Liver (tissue), 9 donors: Measurements from ENCODE around the gene CFI. TPM values are rescaled to one million over a fixed set of nuclear protein-coding genes. Genes with fewer than 3 reads are reported as not detected.
"Not testable (repeated sequence)": the region's sequence is repeated elsewhere in the genome, so short reads cannot be mapped to it uniquely, and the experiment has no call there.

ENCODE experiments used
- DNase-seq: peaks from one replicate; pipeline ENCODE4 v3.0.0-alpha.2; 2017; ENCODE audit warnings: low spot score
- H3K27ac ChIP-seq, 2 donors: one replicate each; pipeline ENCODE4 v1.7.0; 2013; ENCODE audit warnings: inconsistent platforms in 2 of 2, low read length in 2 of 2, control low read depth in 1 of 2, low read depth in 1 of 2, mild to moderate bottlenecking in 1 of 2
- H3K27me3 ChIP-seq, 4 donors: one replicate each; pipeline versions ENCODE4 v1.6.1 to v1.7.0; 2013; ENCODE audit warnings: low read length in 3 of 4, inconsistent platforms in 1 of 4, mild to moderate bottlenecking in 1 of 4, moderate library complexity in 1 of 4; ENCODE audit not compliant: control insufficient read depth in 4 of 4, insufficient read depth in 4 of 4
- H3K36me3 ChIP-seq, 4 donors: one replicate each; pipeline versions ENCODE4 v1.6.1 to v1.7.0; 2013; ENCODE audit warnings: low read length in 3 of 4, mild to moderate bottlenecking in 3 of 4, low read depth in 1 of 4, moderate library complexity in 1 of 4; ENCODE audit not compliant: control insufficient read depth in 4 of 4, insufficient read depth in 3 of 4
- H3K4me1 ChIP-seq, 4 donors: one replicate each; pipeline versions ENCODE4 v1.6.1 to v1.7.0; 2013; ENCODE audit warnings: low read length in 3 of 4, mild to moderate bottlenecking in 3 of 4, moderate library complexity in 1 of 4; ENCODE audit not compliant: control insufficient read depth in 4 of 4, insufficient read depth in 4 of 4
- H3K4me3 ChIP-seq, 3 donors: one replicate each; pipeline versions ENCODE4 v1.6.1 to v1.7.0; 2013; ENCODE audit warnings: low read length in 3 of 3, control low read depth in 1 of 3, low read depth in 1 of 3, mild to moderate bottlenecking in 1 of 3
- H3K9ac ChIP-seq, 2 donors: one replicate each; pipeline ENCODE4 v1.7.0; 2013; ENCODE audit warnings: low read length in 2 of 2, mild to moderate bottlenecking in 2 of 2, moderate library complexity in 2 of 2, control low read depth in 1 of 2, low read depth in 1 of 2
- H3K9me3 ChIP-seq, 4 donors: one replicate each; pipeline versions ENCODE4 v1.6.1 to v1.7.0; 2013; ENCODE audit warnings: low read length in 3 of 4; ENCODE audit not compliant: control insufficient read depth in 4 of 4
- ATF3 ChIP-seq: IDR thresholded peaks from 2 replicates; pipeline ENCODE4 v1.6.1; 2016; ENCODE audit warnings: antibody characterized with exemption
- EGR1 ChIP-seq, 2 donors: IDR thresholded peaks; 2 replicates each; pipeline ENCODE4 v1.6.1; 2016 to 2018; ENCODE audit warnings: antibody characterized with exemption in 2 of 2, low read depth in 2 of 2
- FOXA2 ChIP-seq: IDR thresholded peaks from 2 replicates; pipeline ENCODE4 v1.6.1; 2016; ENCODE audit warnings: antibody characterized with exemption
- GABPA ChIP-seq, 2 donors: IDR thresholded peaks in 1 of 2; conservative IDR thresholded peaks in 1 of 2; 2 replicates each; pipeline ENCODE4 v1.6.1; 2016; ENCODE audit warnings: antibody characterized with exemption in 2 of 2, mild to moderate bottlenecking in 1 of 2, moderate library complexity in 1 of 2
- HNF4A ChIP-seq, 2 donors: conservative IDR thresholded peaks; 2 replicates each; pipeline ENCODE4 v1.6.1; 2016; ENCODE audit warnings: antibody characterized with exemption in 2 of 2, mild to moderate bottlenecking in 2 of 2
- MAX ChIP-seq: IDR thresholded peaks from 2 replicates; pipeline ENCODE4 v1.6.1; 2016; ENCODE audit warnings: antibody characterized with exemption
- NR2F2 ChIP-seq: IDR thresholded peaks from 2 replicates; pipeline ENCODE4 v1.6.1; 2016; ENCODE audit warnings: antibody characterized with exemption
- RAD21 ChIP-seq, 2 donors: IDR thresholded peaks; 2 replicates each; pipeline ENCODE4 v1.6.1; 2016; ENCODE audit warnings: antibody characterized with exemption in 2 of 2, mild to moderate bottlenecking in 2 of 2
- REST ChIP-seq: IDR thresholded peaks from 2 replicates; pipeline ENCODE4 v1.6.1; 2016; ENCODE audit warnings: antibody characterized with exemption, mild to moderate bottlenecking
- RXRA ChIP-seq, 2 donors: IDR thresholded peaks; 2 replicates each; pipeline ENCODE4 v1.6.1; 2017 to 2018; ENCODE audit warnings: antibody characterized with exemption in 2 of 2, mild to moderate bottlenecking in 1 of 2
- SP1 ChIP-seq: IDR thresholded peaks from 2 replicates; pipeline ENCODE4 v1.6.1; 2018; ENCODE audit warnings: antibody characterized with exemption, mild to moderate bottlenecking
- TAF1 ChIP-seq: conservative IDR thresholded peaks from 2 replicates; pipeline ENCODE4 v1.6.1; 2016; ENCODE audit warnings: antibody characterized with exemption, mild to moderate bottlenecking
- ZBTB33 ChIP-seq: IDR thresholded peaks from 2 replicates; pipeline ENCODE4 v1.6.1; 2016; ENCODE audit warnings: antibody characterized with exemption
- WGBS: extraction: QIAGEN DNeasy Blood & Tissue Kit; methylation state at CpG from one replicate; pipeline ENCODE4 v1.1.7; 2013; 5-methylcytosine and 5-hydroxymethylcytosine counted together
- polyA plus RNA-seq, 2 donors: library from polyadenylated mRNA; stranded (reverse) in 1 of 2; unstranded in 1 of 2; fragments of 200-250 nt in 1 of 2; fragments of >200 nt in 1 of 2; fragmentation: Nextera tagmentation in 1 of 2; extraction: Ambion mirVana in 1 of 2; gene quantifications; one replicate each; pipeline versions ENCODE4 v1.2.1 to v1.2.3, GENCODE V29; 2013 to 2015
- total RNA-seq, 2 donors: library from RNA; depleted of rRNA; stranded (reverse); fragments of >200 nt; gene quantifications; one replicate each; pipeline ENCODE4 v1.2.3, GENCODE V29; 2014
- donor health status: healthy.
- donor health status: healthy.
- donor health status: healthy.
- donor health status: healthy.
- donor health status: healthy.

The CFI gene
- total and polyA plus RNA-seq, 4 donors, result 232 to 598 (median 500) TPM

GRCh38 chr4:109787807-109788206, 14.0 kb downstream of the CFI start:
- Histone ChIP-seq H3K9ac (no peak overlapping the region), H3K36me3 (peaks cover 0 to 8% (median 0%) of the 10 kb centered on the region in 4 donors), H3K4me3 (no peak overlapping the region), H3K4me1 (no peaks in the 10 kb centered on the region), H3K27me3 (no peaks in the 10 kb centered on the region), H3K9me3 (peaks cover 0 to 7% (median under 1%) of the 10 kb centered on the region in 4 donors), H3K27ac (no peak overlapping the region)
- no peak for TF ChIP-seq GABPA (IDR thresholded peaks at IDR 0.05 in 1 of 2, conservative IDR thresholded peaks at IDR 0.05 in 1 of 2)
- TF ChIP-seq REST, result no peak
- TF ChIP-seq TAF1, result no peak
- TF ChIP-seq FOXA2, result no peak
- no peak for TF ChIP-seq HNF4A (conservative IDR thresholded peaks at IDR 0.05)
- DNase-seq, result no peak
- 98% methylated on average over 1 of the region's 1 CpG for WGBS

- no peaks in the 10 kb centered on the region for H3K4me1 ChIP-seq
- no peak overlapping the region for H3K9ac ChIP-seq
- no peak overlapping the region for H3K4me3 ChIP-seq
- H3K27me3 ChIP-seq, result no peaks in the 10 kb centered on the region
- WGBS, result 82% methylated on average over 1 of the region's 1 CpG
- TF ChIP-seq NR2F2 (no peak), REST (no peak), SP1 (no peak), TAF1 (no peak), RAD21 (IDR thresholded peaks at IDR 0.05) (no peak), MAX (no peak), ZBTB33 (no peak), EGR1 (IDR thresholded peaks at IDR 0.05; ENCODE audit: low read depth in 2 of 2) (no peak), ATF3 (no peak), RXRA (IDR thresholded peaks at IDR 0.05) (no peak)
- no peak for DNase-seq
- no peak overlapping the region for H3K27ac ChIP-seq
- peaks cover 0 to 8% (median 0%) of the 10 kb centered on the region in 4 donors for H3K36me3 ChIP-seq
- peaks cover 0 to 7% (median under 1%) of the 10 kb centered on the region in 4 donors for H3K9me3 ChIP-seq
Observed at GRCh38 chr4:109786846-109787245, 15.0 kb downstream of the CFI start.

- H3K4me3 ChIP-seq, H3K9ac ChIP-seq, H3K27me3 ChIP-seq, H3K4me1 ChIP-seq, DNase-seq, H3K9me3 ChIP-seq, H3K27ac ChIP-seq, H3K36me3 ChIP-seq: not testable (repeated sequence)
- 84% methylated on average over 2 of the region's 2 CpGs for WGBS
Observed at GRCh38 chr4:109782092-109782491, 19.7 kb downstream of the CFI start.
